CD1c-positive myeloid dendritic cell (primary cell): ENCODE results near the gene POU2F1.

Experiments
- DNase-seq: peaks from one replicate; pipeline ENCODE4 v3.0.0-alpha.2; 2016; ENCODE audit errors: extremely low spot score

The POU2F1 gene

DNA sequence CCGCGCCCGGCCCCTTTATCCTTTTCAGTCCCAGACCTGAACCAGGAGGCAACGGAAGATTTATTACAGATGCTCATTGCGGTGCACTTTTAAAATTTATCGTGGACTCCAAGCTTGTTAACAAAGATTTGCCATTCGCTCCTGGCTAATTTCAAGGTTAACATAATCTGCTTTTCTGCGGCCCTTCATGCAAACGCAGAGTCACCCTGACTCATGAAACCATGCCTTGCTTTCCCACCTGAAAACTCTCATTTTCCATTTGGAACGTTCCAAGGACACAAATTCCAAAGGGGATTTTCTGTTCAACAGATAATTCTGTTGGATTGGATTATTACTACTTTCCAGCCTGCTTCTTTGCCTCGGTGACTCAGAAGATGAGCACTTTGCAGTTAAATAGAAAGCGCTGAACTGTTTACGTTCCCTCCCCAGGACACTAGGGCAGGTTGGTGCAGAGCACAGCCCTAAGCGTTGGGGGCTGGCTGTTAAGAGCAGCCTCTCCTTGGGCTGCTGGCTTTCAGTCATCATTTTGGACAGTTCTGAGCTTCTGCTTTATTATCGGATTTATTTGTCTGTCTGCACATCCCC, 246.5 kb downstream of the POU2F1 start:
- no peak for DNase-seq

DNA sequence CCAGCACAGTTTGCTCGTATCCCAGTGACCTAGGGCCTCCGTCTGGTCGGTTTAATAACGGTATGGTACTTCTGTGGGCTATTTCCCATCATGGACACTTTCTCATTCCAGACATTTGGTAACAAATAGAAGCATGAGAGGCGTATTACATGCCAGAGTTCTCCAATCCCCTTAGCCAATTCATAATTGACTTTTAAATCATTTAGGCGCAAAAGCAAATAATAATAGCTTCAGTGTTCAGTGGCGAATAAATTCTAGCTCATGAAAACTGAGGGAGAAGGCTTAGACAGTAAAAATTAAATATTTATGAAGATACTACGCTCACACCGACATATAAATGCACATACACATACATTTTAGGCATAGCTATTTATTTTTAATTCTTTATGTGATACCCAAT, 247.1 kb downstream of the POU2F1 start:
- no peak for DNase-seq

DNA sequence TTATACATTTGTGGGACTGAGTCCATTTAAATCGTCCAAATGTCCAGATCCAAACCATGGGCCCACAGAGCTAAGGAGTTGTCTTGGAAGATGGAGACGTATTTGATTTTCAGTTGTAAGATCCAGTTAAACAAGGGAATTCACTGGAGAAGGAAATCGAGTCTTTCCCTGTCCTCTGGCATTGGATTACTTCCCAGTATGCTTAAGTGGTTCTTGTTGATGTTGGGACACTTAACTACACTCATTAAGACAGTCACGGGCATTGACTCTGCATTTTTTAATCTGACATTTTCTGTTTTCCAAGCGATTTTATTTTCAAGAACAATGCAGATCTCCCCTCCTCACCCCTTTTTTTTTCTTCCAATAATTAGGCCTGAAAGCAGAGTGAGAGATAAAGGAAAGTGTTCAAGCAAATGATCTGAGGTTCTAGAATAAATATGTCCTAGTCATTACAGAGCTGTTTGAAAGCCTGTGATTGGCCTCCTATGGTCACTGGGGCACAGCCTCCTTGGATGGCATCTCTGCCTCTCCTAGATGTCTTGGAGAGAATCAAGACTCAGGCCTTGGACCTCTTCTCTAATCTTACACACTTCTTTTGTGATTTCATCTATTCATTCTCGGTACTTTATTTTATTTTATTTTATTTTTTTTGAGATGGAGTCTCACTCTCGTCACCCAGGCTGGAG, 248.7 kb downstream of the POU2F1 start:
- no peak for DNase-seq

DNA sequence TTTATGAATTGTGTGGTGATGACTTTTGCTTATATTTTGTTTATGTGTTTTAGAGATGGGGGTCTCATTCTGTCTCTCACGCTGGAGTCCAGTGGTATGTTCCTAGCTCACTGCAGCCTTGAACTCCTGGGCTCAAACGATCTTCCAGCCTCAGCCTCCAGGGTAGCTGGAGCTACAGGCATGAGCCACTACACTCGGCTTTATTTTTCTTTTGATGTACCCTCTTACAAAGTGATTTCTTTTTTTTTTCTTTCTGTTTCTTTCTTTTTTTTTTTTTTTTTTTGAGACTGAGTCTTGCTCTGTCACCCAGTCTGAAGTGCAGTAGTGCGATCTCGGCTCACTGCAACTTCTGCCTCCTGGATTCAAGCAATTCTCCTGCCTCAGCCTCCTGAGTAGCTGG, 250.9 kb downstream of the POU2F1 start:
- DNase-seq: no peak

DNA sequence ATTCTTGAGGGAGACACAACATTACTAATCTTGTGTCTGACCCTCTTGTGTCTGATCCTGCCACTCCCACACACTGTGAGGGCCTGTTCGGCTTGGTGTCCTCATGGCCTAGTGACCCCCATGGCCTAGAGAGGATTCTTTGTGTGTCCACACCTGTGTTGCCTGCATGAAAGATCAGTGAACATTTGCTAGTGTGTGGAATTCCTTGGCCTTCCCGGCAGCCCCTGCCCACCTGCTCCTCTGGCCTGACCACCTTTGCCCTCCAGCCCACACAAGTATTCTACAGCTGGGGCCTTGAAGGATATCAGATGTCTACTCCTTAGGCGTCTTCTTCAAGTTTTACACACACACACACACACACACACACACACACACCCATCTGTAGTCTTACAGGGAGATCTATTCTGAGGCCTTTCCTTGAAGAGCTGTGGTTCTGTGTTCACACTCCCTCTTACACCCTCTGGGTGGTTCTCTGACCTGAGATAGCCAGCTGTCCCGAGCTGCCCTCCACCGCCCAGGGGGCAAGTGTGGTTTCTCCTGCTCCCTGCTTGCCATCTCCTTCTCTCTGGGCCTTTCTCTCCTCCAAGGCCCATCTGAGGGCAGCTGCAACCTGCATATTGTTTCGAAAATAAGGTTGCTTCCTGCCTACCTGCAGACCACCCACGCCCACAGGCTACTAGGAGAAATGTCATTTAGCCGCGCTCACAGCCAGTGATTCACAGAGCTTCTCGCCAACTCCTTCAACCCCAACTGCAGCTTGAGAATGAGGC, 252.3 kb downstream of the POU2F1 start:
- no peak for DNase-seq

DNA sequence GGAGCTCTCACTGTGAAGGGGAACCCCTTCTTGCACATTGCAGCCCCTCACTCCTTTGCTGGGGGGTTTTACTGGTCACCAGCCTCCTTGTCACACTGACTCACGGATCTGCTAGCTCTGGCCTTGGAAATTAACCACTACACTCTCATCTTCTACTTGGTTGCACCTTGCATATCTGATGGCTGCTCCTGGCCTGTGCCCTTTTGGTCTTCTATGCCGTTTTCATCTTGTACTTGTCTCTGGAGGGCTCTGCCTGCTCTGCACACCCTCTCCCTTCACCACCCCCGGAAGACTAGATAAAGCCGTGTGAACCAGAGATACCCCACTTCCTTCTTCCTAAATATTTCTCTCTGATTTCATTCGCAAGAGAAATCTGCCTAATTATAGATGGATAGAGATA, 253.1 kb downstream of the POU2F1 start:
- DNase-seq: no peak

DNA sequence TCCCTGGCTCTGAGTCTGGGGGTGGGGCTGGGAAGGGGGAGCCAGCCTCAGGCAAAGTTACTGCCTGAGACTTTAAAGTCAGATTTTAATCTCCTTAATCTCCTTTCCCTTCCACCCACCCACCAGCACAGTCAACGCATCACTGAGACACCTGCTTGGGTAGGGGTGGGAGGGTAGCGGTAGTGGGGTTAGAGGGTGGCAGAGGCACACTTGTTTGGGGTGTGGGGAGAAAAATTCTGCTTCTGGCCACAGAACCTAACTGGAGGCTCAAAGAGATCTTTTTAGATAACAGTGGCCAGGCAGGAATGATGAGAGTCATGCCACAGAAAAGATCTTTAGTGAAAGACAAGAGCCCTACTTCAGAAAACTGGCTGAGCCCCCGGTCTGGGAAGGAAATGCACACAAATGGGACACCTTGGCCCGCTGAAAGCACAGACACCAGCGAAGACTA, 253.5 kb downstream of the POU2F1 start:
- DNase-seq: no peak

DNA sequence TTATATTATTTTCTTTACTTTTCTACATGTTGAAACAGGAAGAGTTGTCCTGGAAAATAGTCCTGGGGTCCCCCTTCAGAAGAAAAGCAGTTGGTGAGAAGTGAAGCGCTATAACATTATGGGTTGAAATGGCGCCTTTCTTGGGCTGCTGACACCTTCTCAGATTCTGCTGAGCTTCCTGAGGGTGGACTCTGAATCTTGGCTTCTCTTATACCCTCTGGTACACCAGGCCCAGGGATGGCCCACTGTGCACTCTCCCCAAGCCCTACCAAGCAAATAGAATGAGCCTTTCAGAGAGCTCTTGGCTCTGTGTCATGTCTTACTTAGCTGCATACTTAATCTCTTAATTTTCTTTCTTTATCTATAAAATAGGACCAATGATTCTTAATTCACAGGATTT, 255.4 kb downstream of the POU2F1 start:
- no peak for DNase-seq
